ENCODE measurements around the gene BIN1.

Gene BIN1

GRCh38 chr2:127069536-127069935 lies 37.4 kb downstream of the BIN1 start:
- no peak overlapping the region for H3K4me3 ChIP-seq (ENCODE audit: low read depth, low read length)
- no peak for DNase-seq (ENCODE audit: low read depth, low spot score)
- in situ Hi-C loops (cut with HindIII; ENCODE audit: low sequenced_read_pairs): no loop called here
- TF ChIP-seq CTCF (IDR thresholded peaks at IDR 0.05; ENCODE audit: low read depth, low read length): no peak

GRCh38 chr2:127069003-127069402 lies 38.0 kb downstream of the BIN1 start:
- no peak for TF ChIP-seq CTCF (IDR thresholded peaks at IDR 0.05; ENCODE audit: low read depth, low read length)
- no peak for DNase-seq (ENCODE audit: low read depth, low spot score)
- in situ Hi-C loops (cut with HindIII; ENCODE audit: low sequenced_read_pairs): no loop called here
- no peak overlapping the region for H3K4me3 ChIP-seq (ENCODE audit: low read depth, low read length)

DNA sequence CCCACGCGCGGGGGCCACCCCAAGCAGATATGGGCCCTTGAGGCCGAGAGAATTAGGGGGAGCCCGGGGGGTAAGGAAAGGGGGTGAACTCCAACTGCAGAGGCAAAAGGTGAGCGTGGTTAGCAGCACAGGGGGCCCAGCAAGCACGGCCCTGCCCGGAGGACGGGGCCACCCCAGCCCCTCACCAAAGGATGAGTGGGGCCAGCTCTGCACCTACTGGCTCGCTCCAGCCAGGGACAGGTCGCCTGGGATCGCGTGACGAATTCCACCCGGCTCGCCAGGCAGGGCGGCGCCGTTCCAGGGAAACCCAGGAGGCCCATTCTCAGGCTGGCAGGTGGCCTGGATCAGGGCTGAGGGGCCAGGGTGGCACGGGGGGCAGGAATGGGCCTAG lies 38.6 kb downstream of the BIN1 start:
- no peak overlapping the region for H3K4me3 ChIP-seq (ENCODE audit: low read depth, low read length)
- DNase-seq (ENCODE audit: low read depth, low spot score): no peak
- in situ Hi-C loops (cut with HindIII; ENCODE audit: low sequenced_read_pairs): no loop called here
- no peak for TF ChIP-seq CTCF (IDR thresholded peaks at IDR 0.05; ENCODE audit: low read depth, low read length)

- DNase-seq (ENCODE audit: low read depth, low spot score): peak; percentile 62
- in situ Hi-C loops (cut with HindIII; ENCODE audit: low sequenced_read_pairs): no loop called here
- no peak overlapping the region for H3K4me3 ChIP-seq (ENCODE audit: low read depth, low read length)
- TF ChIP-seq CTCF (IDR thresholded peaks at IDR 0.05; ENCODE audit: low read depth, low read length): peak; percentile 96
Measured at GRCh38 chr2:127067620-127068350, 39.2 kb downstream of the BIN1 start.

- DNase-seq (ENCODE audit: low read depth, low spot score): no peak
- no peak overlapping the region for H3K4me3 ChIP-seq (ENCODE audit: low read depth, low read length)
- in situ Hi-C loops (cut with HindIII; ENCODE audit: low sequenced_read_pairs): no loop called here
- TF ChIP-seq CTCF (IDR thresholded peaks at IDR 0.05; ENCODE audit: low read depth, low read length): no peak
Measured at GRCh38 chr2:127066942-127067341, 40.0 kb downstream of the BIN1 start.

- TF ChIP-seq CTCF (IDR thresholded peaks at IDR 0.05; ENCODE audit: low read depth, low read length): no peak
- in situ Hi-C loops (cut with HindIII; ENCODE audit: low sequenced_read_pairs): no loop called here
- H3K4me3 ChIP-seq (ENCODE audit: low read depth, low read length): no peak overlapping the region
- no peak for DNase-seq (ENCODE audit: low read depth, low spot score)
Measured at GRCh38 chr2:127065940-127066318, 41.0 kb downstream of the BIN1 start.

All from astrocyte of the spinal cord (primary cell).